ENCODE data around the gene NDUFV1. TPM values are rescaled to one million over a fixed set of nuclear protein-coding genes. Genes with fewer than 3 reads are reported as not detected.
A peak's percentile ranks its signal among the peaks of the same experiment; 100 is the strongest.

NDUFV1 gene
- total and polyA plus RNA-seq, 9 of the 15 experiments (the other 6 are each of a cell fraction or from before 2014, with no cell fraction given) = 10.8 to 423 (median 209) TPM

DNA sequence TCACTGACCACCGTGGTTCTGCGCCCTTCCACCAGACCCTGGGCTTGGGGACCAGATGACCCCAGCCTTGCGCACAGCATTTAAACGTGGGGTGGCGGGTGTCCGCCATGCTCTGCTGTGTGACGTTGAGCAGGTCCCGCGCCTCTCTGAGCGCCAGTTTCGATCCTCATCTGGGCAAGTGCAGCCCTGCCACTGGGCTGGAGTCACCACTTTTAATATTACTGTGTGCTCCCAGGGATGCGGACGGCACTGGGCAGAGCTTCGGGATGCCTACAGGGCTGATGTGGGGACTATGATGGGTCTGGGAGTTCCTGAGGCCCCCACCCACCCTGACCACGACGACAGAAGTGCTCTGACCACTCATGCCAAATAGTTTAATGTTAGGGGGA, 24.2 kb downstream of the NDUFV1 start (continued):
- TF ChIP-seq, protein P1, sequence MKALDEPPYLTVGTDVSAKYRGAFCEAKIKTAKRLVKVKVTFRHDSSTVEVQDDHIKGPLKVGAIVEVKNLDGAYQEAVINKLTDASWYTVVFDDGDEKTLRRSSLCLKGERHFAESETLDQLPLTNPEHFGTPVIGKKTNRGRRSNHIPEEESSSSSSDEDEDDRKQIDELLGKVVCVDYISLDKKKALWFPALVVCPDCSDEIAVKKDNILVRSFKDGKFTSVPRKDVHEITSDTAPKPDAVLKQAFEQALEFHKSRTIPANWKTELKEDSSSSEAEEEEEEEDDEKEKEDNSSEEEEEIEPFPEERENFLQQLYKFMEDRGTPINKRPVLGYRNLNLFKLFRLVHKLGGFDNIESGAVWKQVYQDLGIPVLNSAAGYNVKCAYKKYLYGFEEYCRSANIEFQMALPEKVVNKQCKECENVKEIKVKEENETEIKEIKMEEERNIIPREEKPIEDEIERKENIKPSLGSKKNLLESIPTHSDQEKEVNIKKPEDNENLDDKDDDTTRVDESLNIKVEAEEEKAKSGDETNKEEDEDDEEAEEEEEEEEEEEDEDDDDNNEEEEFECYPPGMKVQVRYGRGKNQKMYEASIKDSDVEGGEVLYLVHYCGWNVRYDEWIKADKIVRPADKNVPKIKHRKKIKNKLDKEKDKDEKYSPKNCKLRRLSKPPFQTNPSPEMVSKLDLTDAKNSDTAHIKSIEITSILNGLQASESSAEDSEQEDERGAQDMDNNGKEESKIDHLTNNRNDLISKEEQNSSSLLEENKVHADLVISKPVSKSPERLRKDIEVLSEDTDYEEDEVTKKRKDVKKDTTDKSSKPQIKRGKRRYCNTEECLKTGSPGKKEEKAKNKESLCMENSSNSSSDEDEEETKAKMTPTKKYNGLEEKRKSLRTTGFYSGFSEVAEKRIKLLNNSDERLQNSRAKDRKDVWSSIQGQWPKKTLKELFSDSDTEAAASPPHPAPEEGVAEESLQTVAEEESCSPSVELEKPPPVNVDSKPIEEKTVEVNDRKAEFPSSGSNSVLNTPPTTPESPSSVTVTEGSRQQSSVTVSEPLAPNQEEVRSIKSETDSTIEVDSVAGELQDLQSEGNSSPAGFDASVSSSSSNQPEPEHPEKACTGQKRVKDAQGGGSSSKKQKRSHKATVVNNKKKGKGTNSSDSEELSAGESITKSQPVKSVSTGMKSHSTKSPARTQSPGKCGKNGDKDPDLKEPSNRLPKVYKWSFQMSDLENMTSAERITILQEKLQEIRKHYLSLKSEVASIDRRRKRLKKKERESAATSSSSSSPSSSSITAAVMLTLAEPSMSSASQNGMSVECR (CRISPR knock-in tag; IDR thresholded peaks at IDR 0.05) = no peak
- TF ChIP-seq GABPA (tag; conservative IDR thresholded peaks at IDR 0.05; ENCODE audit: low read depth) (no peak), DNMT1 (IDR thresholded peaks at IDR 0.05) (no peak), SIN3A (IDR thresholded peaks at IDR 0.05; ENCODE audit: borderline replicate concordance in 2 of 2, control insufficient read depth in 1 of 2, low read depth in 2 of 2, low read length in 2 of 2) (no peak), PREB (CRISPR knock-in tag; IDR thresholded peaks at IDR 0.05) (no peak), TCFL5 (CRISPR knock-in tag; conservative IDR thresholded peaks at IDR 0.05) (no peak), ZNF253 (CRISPR knock-in tag; conservative IDR thresholded peaks at IDR 0.05) (no peak), MEIS2 (IDR thresholded peaks at IDR 0.05; ENCODE audit: partially characterized antibody) (no peak), WHSC1 (IDR thresholded peaks at IDR 0.05; ENCODE audit: low read length) (no peak), ZFP36 (IDR thresholded peaks at IDR 0.05; ENCODE audit: low read depth, low read length, partially characterized antibody) (peak; percentile 86), RBM25 (IDR thresholded peaks at IDR 0.05; ENCODE audit: low read depth, low read length, severe bottlenecking) (peak; percentile 44), ETS2 (tag; IDR thresholded peaks at IDR 0.05; ENCODE audit: borderline replicate concordance, poor library complexity, severe bottlenecking) (no peak), BHLHE40 (IDR thresholded peaks at IDR 0.05; ENCODE audit: low read length) (no peak), ZNF75A (CRISPR knock-in tag; IDR thresholded peaks at IDR 0.05) (no peak), L3MBTL2 (IDR thresholded peaks at IDR 0.05) (no peak), FIP1L1 (IDR thresholded peaks at IDR 0.05; ENCODE audit: low read depth, low read length, poor library complexity, severe bottlenecking) (no peak), SMARCA5 (IDR thresholded peaks at IDR 0.05) (peak; percentile 97), NELFE (IDR thresholded peaks at IDR 0.05; ENCODE audit: insufficient read depth, insufficient read length) (no peak), MYBL2 (IDR thresholded peaks at IDR 0.05; ENCODE audit: low read depth) (no peak), MYBL2 (CRISPR knock-in tag; IDR thresholded peaks at IDR 0.05; ENCODE audit: borderline replicate concordance) (no peak)
- TF ChIP-seq, protein P2, sequence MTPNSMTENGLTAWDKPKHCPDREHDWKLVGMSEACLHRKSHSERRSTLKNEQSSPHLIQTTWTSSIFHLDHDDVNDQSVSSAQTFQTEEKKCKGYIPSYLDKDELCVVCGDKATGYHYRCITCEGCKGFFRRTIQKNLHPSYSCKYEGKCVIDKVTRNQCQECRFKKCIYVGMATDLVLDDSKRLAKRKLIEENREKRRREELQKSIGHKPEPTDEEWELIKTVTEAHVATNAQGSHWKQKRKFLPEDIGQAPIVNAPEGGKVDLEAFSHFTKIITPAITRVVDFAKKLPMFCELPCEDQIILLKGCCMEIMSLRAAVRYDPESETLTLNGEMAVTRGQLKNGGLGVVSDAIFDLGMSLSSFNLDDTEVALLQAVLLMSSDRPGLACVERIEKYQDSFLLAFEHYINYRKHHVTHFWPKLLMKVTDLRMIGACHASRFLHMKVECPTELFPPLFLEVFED (CRISPR knock-in tag; conservative IDR thresholded peaks at IDR 0.05) = 0 out of 2 replicates have a peak, but pooled peaks have one; percentile 7
- TF ChIP-seq, protein P3, sequence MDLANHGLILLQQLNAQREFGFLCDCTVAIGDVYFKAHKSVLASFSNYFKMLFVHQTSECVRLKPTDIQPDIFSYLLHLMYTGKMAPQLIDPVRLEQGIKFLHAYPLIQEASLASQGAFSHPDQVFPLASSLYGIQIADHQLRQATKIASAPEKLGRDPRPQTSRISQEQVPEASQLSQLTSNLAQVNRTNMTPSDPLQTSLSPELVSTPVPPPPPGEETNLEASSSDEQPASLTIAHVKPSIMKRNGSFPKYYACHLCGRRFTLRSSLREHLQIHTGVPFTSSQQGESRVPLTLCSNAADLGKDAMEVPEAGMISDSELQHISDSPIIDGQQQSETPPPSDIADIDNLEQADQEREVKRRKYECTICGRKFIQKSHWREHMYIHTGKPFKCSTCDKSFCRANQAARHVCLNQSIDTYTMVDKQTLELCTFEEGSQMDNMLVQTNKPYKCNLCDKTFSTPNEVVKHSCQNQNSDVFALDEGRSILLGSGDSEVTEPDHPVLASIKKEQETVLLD (IDR thresholded peaks at IDR 0.05) = no peak
